MM.1S (cell line): ENCODE measurements around the gene YPEL5.
A peak's percentile ranks its signal among the peaks of the same experiment; 100 is the strongest.

Source experiments
- DNase-seq: peaks from one replicate; pipeline ENCODE4 v3.0.0-alpha.2; 2015
- H2AFZ ChIP-seq: fragments of 300-600 bp; sonication (generic); 2 replicates; pipeline ENCODE4 v1.6.0; 2016; ENCODE audit warnings: antibody characterized with exemption, low read length
- H3F3A ChIP-seq: fragments of 300-600 bp; sonication (generic); 2 replicates; pipeline ENCODE4 v1.6.1; 2016; ENCODE audit warnings: mild to moderate bottlenecking, antibody characterized with exemption, low read length, moderate library complexity, mixed read lengths; ENCODE audit not compliant: insufficient read depth
- H3K27ac ChIP-seq: fragments of 300-600 bp; sonication (generic); 2 replicates; pipeline ENCODE4 v1.5.1; 2016; ENCODE audit warnings: mild to moderate bottlenecking, low read length
- H3K27me3 ChIP-seq: fragments of 300-600 bp; sonication (generic); replicated peaks from 2 replicates; pipeline ENCODE4 v1.6.0; 2016; ENCODE audit warnings: low read length; ENCODE audit not compliant: insufficient read depth
- H3K36me3 ChIP-seq: fragments of 300-600 bp; sonication (generic); replicated peaks from 2 replicates; pipeline ENCODE4 v1.6.1; 2016; ENCODE audit warnings: mild to moderate bottlenecking, low read length, mixed read lengths; ENCODE audit not compliant: insufficient read depth
- H3K4me1 ChIP-seq: fragments of 300-600 bp; sonication (generic); 2 replicates; pipeline ENCODE4 v1.6.1; 2016; ENCODE audit warnings: low read length, mixed read lengths
- H3K4me2 ChIP-seq: fragments of 300-600 bp; sonication (generic); 2 replicates; pipeline ENCODE4 v1.6.0; 2016; ENCODE audit warnings: low read depth, low read length
- H3K4me3 ChIP-seq: fragments of 300-600 bp; sonication (generic); 2 replicates; pipeline ENCODE4 v1.5.1; 2016; ENCODE audit warnings: low read length, mixed read lengths
- H3K79me2 ChIP-seq: fragments of 300-600 bp; sonication (generic); 2 replicates; pipeline ENCODE4 v1.6.1; 2016; ENCODE audit warnings: mixed run types, low read length, mixed read lengths
- H3K9ac ChIP-seq: fragments of 300-600 bp; sonication (generic); 2 replicates; pipeline ENCODE4 v1.6.1; 2016; ENCODE audit warnings: low read length, mixed read lengths
- H3K9me2 ChIP-seq: fragments of 300-600 bp; sonication (generic); replicated peaks from 2 replicates; pipeline ENCODE4 v1.6.1; 2016; ENCODE audit warnings: mild to moderate bottlenecking, low read length, mixed read lengths; ENCODE audit not compliant: insufficient read depth
- H3K9me3 ChIP-seq: fragments of 300-600 bp; sonication (generic); replicated peaks from 2 replicates; pipeline ENCODE4 v1.6.1; 2016; ENCODE audit warnings: mild to moderate bottlenecking, low read length, mixed read lengths; ENCODE audit not compliant: insufficient read depth
- H4K20me1 ChIP-seq: fragments of 300-600 bp; sonication (generic); 2 replicates; pipeline ENCODE4 v1.6.1; 2016; ENCODE audit warnings: mild to moderate bottlenecking, low read length, moderate library complexity, mixed read lengths; ENCODE audit not compliant: insufficient read depth
- EZH2 ChIP-seq: fragments of 300-600 bp; sonication (generic); optimal IDR thresholded peaks from 2 replicates; pipeline ENCODE3; 2017; ENCODE audit warnings: low read depth, mild to moderate bottlenecking, antibody characterized with exemption, low read length, mixed read lengths
- EZH2phosphoT487 ChIP-seq: fragments of 300-600 bp; sonication (generic); IDR thresholded peaks from 2 replicates; pipeline ENCODE4 v1.6.1; 2018; ENCODE audit warnings: antibody characterized with exemption, low read length
- TF ChIP-seq, protein P1 (sequence below): fragments of 300-600 bp; sonication (generic); IDR thresholded peaks from 2 replicates; pipeline ENCODE4 v1.5.1; 2016; ENCODE audit warnings: antibody characterized with exemption, low read length, mixed read lengths

YPEL5 gene

DNA sequence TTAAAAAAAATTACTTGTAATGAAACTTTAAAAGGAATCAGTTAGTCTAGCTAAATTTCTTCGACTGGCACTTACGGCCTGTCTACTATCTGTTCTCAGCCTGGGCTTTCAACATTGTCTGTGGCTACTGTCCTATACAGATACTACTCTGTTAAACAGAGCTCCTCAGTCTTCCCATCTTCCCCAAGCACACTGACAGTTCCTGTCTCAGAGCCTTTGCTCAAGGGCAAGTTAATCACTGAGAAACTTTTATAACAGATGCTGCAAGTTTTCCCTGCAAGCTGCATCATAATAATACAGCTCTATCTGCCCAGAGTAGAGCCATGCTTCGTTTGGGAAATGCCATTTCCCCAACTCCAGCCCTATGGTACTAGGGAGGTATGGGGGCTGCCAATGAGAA, 11.3 kb upstream of the YPEL5 start:
- H3K9me3 ChIP-seq: no peaks in the 10 kb centered on the region
- H3K4me2 ChIP-seq: no peak overlapping the region
- H3K27ac ChIP-seq: no peak overlapping the region
- H3K9ac ChIP-seq: no peak overlapping the region
- no peak overlapping the region for H2AFZ ChIP-seq
- TF ChIP-seq, protein P1, sequence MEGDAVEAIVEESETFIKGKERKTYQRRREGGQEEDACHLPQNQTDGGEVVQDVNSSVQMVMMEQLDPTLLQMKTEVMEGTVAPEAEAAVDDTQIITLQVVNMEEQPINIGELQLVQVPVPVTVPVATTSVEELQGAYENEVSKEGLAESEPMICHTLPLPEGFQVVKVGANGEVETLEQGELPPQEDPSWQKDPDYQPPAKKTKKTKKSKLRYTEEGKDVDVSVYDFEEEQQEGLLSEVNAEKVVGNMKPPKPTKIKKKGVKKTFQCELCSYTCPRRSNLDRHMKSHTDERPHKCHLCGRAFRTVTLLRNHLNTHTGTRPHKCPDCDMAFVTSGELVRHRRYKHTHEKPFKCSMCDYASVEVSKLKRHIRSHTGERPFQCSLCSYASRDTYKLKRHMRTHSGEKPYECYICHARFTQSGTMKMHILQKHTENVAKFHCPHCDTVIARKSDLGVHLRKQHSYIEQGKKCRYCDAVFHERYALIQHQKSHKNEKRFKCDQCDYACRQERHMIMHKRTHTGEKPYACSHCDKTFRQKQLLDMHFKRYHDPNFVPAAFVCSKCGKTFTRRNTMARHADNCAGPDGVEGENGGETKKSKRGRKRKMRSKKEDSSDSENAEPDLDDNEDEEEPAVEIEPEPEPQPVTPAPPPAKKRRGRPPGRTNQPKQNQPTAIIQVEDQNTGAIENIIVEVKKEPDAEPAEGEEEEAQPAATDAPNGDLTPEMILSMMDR: no peak
- TF ChIP-seq EZH2: no peak
- H3K36me3 ChIP-seq: no peaks in the 10 kb centered on the region
- H3K9me2 ChIP-seq: no peaks in the 10 kb centered on the region
- DNase-seq: no peak
- peaks cover 15% of the 10 kb centered on the region for H3F3A ChIP-seq
- H3K4me1 ChIP-seq: peaks cover 15% of the 10 kb centered on the region
- no peaks in the 10 kb centered on the region for H4K20me1 ChIP-seq
- H3K4me3 ChIP-seq: no peak overlapping the region
- H3K27me3 ChIP-seq: no peaks in the 10 kb centered on the region
- H3K79me2 ChIP-seq: no peaks in the 10 kb centered on the region

DNA sequence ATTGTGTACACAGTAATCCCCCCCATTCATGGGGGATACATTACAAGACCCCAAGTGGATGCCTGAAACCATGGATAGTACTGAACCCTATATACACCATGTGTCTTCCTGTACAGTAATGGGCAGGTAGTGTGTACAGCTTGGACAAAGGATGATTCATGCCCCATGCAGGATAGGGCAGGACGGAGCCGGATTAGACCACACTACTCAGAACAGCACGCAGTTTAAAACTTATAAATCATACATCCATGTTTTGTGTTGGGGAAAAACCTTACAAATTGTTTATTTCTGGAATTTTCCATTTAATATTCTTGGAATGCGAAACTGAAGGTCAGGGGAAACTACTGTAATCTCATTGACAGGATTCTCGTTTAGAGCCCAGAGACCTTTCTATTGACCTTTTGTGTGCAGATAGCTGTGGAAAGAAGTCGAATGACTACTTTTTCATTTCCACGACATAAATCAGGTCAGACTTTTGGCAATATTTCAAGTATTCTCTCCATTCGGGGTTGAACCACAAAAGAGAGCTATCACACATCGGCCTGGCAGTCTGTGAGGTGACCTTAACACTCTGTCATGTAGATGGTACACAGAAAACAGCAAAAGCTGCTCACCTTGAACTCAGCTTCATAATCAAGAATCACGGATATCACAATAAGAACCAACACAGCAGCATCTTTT, 9.9 kb upstream of the YPEL5 start:
- no peaks in the 10 kb centered on the region for H3K9me3 ChIP-seq
- DNase-seq: no peak
- TF ChIP-seq EZH2phosphoT487: no peak
- H3K79me2 ChIP-seq: no peaks in the 10 kb centered on the region
- H3K27me3 ChIP-seq: no peaks in the 10 kb centered on the region
- H3F3A ChIP-seq: peaks cover 15% of the 10 kb centered on the region
- no peak overlapping the region for H2AFZ ChIP-seq
- H3K9me2 ChIP-seq: no peaks in the 10 kb centered on the region
- H3K36me3 ChIP-seq: no peaks in the 10 kb centered on the region
- no peak overlapping the region for H3K9ac ChIP-seq
- peaks cover 15% of the 10 kb centered on the region for H3K4me1 ChIP-seq
- no peak overlapping the region for H3K27ac ChIP-seq
- H3K4me2 ChIP-seq: no peak overlapping the region
- H4K20me1 ChIP-seq: no peaks in the 10 kb centered on the region
- no peak overlapping the region for H3K4me3 ChIP-seq

DNA sequence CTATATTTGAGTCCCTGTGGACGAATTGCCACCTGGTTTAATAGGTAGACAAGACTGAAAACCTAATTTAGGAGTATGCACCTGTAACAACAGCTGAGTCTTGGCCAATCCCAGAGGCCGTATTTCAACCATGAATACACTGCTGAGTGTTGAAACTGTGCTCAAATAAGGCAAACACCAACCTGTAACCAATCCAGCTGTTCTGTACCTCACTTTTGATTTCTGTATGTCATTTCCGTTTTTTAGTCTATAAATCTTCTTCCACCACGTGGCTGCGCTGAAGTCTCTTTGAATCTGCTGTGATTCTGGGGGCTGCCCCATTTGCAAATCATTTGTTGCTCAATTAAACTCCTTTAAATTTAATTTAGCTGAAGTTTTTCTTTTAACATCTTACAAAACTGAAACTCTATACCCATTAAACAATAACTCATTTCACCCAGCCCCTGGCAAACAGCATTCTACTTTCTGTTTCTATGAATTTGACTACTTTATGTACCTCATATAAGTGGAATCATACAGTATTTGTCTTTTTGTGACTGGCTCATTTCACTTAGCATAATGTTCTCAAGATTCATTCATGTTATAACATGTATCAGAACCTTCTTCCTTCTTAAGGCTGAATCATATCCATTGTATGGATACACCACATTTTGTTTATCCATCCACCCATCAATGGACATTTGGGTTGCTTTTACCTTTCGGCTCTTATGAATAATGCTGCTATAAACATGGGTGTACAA, 7.5 kb upstream of the YPEL5 start:
- Histone ChIP-seq H4K20me1 (no peaks in the 10 kb centered on the region), H3K27ac (peak overlapping the region; percentile 92), H3K9me3 (no peaks in the 10 kb centered on the region), H2AFZ (peak overlapping the region; percentile 28; the same call in 1 of the 2 replicates), H3K27me3 (no peaks in the 10 kb centered on the region), H3K9ac (peak overlapping the region; percentile 39; the same call in 1 of the 2 replicates), H3K9me2 (no peaks in the 10 kb centered on the region), H3K4me2 (peak overlapping the region; percentile 40), H3K4me1 (peaks cover 15% of the 10 kb centered on the region), H3K4me3 (peak overlapping the region; percentile 12), H3K79me2 (no peaks in the 10 kb centered on the region), H3F3A (peaks cover 15% of the 10 kb centered on the region), H3K36me3 (no peaks in the 10 kb centered on the region)
- no peak for TF ChIP-seq EZH2
- TF ChIP-seq, protein P1: no peak
- no peak for TF ChIP-seq EZH2phosphoT487
- DNase-seq: peak; percentile 87

DNA sequence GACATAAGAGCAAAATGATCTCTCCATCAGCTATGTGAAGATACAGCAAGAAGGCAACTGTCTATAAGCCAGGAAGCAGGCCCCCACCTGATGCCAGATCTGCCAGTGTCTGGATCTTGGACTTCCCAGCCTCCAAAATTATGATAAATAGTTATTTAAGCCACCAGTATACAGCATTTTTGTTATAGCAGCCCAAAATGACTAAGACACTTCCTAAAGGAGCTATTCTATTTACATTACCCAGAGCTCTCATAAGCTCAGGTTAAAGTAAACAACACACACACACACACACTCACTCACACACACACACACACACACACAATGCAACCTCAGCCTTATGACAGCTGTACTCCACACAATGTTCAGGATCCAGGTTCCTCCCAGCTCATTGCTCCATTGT, 5.7 kb upstream of the YPEL5 start:
- Histone ChIP-seq H4K20me1 (no peaks in the 10 kb centered on the region), H3K4me2 (no peak overlapping the region)

More for the DNA sequence above, 5.7 kb upstream of the YPEL5 start:
- Histone ChIP-seq H3K4me3 (no peak overlapping the region), H2AFZ (no peak overlapping the region), H3K27ac (no peak overlapping the region), H3K9me3 (no peaks in the 10 kb centered on the region), H3K36me3 (no peaks in the 10 kb centered on the region), H3K27me3 (no peaks in the 10 kb centered on the region), H3K9ac (no peak overlapping the region), H3K79me2 (no peaks in the 10 kb centered on the region), H3F3A (peaks cover 17% of the 10 kb centered on the region), H3K4me1 (peaks cover 15% of the 10 kb centered on the region), H3K9me2 (no peaks in the 10 kb centered on the region)
- no peak for TF ChIP-seq EZH2phosphoT487
- no peak for TF ChIP-seq EZH2
- TF ChIP-seq, protein P1: no peak
- DNase-seq: no peak
